T-helper 17 cell (primary cell): Measurements from ENCODE around the gene CFAP61. TPM values are rescaled to one million over a fixed set of nuclear protein-coding genes. Genes with fewer than 3 reads are reported as not detected.

ENCODE experiments used
- ATAC-seq: fragments of 150-1000 bp; cut with Tn5 transposase; 2 replicates; pipeline ENCODE4 v1.10.0; 2021; ENCODE audit warnings: mild to moderate bottlenecking, moderate library complexity
- DNase-seq, 3 donors: peaks; one replicate each; pipeline versions ENCODE4 v3.0.0 to v3.0.0-alpha.2; 2020 to 2021
- H3K9me3 ChIP-seq: one replicate; pipeline ENCODE4 v1.7.0; 2013; ENCODE audit warnings: low read length, mild to moderate bottlenecking; ENCODE audit not compliant: control insufficient read depth, poor library complexity, severe bottlenecking
- H3K27ac Mint-ChIP-seq: one replicate; pipeline ENCODE4 v1.8.0; 2022; ENCODE audit warnings: mild to moderate bottlenecking, moderate library complexity, mixed read lengths
- H3K27me3 Mint-ChIP-seq: one replicate; pipeline ENCODE4 v1.8.0; 2022; ENCODE audit warnings: mixed read lengths
- H3K36me3 Mint-ChIP-seq: one replicate; pipeline ENCODE4 v1.8.0; 2022; ENCODE audit warnings: low read depth, mixed read lengths
- H3K4me1 Mint-ChIP-seq: one replicate; pipeline ENCODE4 v1.8.0; 2022; ENCODE audit warnings: mild to moderate bottlenecking, mixed read lengths
- H3K4me3 Mint-ChIP-seq: one replicate; pipeline ENCODE4 v1.8.0; 2022; ENCODE audit warnings: mild to moderate bottlenecking, moderate library complexity, mixed read lengths
- total RNA-seq, 4 donors: library from RNA in 2 of 4; stranded (reverse) in 2 of 4; gene quantifications; one replicate each; pipeline ENCODE4 v1.2.3 and lab custom pipeline; 2022 to 2026

The CFAP61 gene
- total RNA-seq, 2 donors from 2014 or later = not detected

- Mint-ChIP-seq H3K27ac (no peak overlapping the region), H3K36me3 (no peaks in the 10 kb centered on the region), H3K27me3 (peaks cover 17% of the 10 kb centered on the region), H3K4me1 (no peaks in the 10 kb centered on the region), H3K4me3 (no peak overlapping the region)
- no peaks in the 10 kb centered on the region for H3K9me3 ChIP-seq
- DNase-seq (no peak), ATAC-seq (no peak)
Measured at GRCh38 chr20:20174089-20174835, 121.9 kb downstream of the CFAP61 start.

GRCh38 chr20:20181322-20181721 lies 129.0 kb downstream of the CFAP61 start:
- Mint-ChIP-seq H3K36me3 (no peaks in the 10 kb centered on the region), H3K27ac (no peak overlapping the region), H3K4me3 (no peak overlapping the region), H3K4me1 (no peaks in the 10 kb centered on the region), H3K27me3 (peaks cover 14% of the 10 kb centered on the region)
- no peaks in the 10 kb centered on the region for H3K9me3 ChIP-seq
- DNase-seq (no peak), ATAC-seq (no peak)

GRCh38 chr20:20184149-20184548 lies 131.8 kb downstream of the CFAP61 start:
- Mint-ChIP-seq H3K4me1 (no peaks in the 10 kb centered on the region), H3K27me3 (no peaks in the 10 kb centered on the region), H3K27ac (no peak overlapping the region), H3K36me3 (no peaks in the 10 kb centered on the region), H3K4me3 (no peak overlapping the region)
- ATAC-seq (no peak), DNase-seq (no peak)
- H3K9me3 ChIP-seq = no peaks in the 10 kb centered on the region

- H3K36me3 Mint-ChIP-seq = no peaks in the 10 kb centered on the region
- no peak overlapping the region for H3K27ac Mint-ChIP-seq
- no peak overlapping the region for H3K4me3 Mint-ChIP-seq
- H3K27me3 Mint-ChIP-seq = no peaks in the 10 kb centered on the region
- no peaks in the 10 kb centered on the region for H3K4me1 Mint-ChIP-seq
- DNase-seq (no peak), ATAC-seq (no peak)
- H3K9me3 ChIP-seq = no peaks in the 10 kb centered on the region
Measured at GRCh38 chr20:20184706-20185105, 132.4 kb downstream of the CFAP61 start.

GRCh38 chr20:20188647-20189046 lies 136.3 kb downstream of the CFAP61 start:
- H3K9me3 ChIP-seq = no peaks in the 10 kb centered on the region
- Mint-ChIP-seq H3K4me3 (no peak overlapping the region), H3K27me3 (no peaks in the 10 kb centered on the region), H3K4me1 (peaks cover 3% of the 10 kb centered on the region), H3K27ac (no peak overlapping the region), H3K36me3 (no peaks in the 10 kb centered on the region)
- no peak for ATAC-seq
- DNase-seq = no peak

GRCh38 chr20:20192366-20192765 lies 140.0 kb downstream of the CFAP61 start:
- Mint-ChIP-seq H3K27me3 (peaks cover 25% of the 10 kb centered on the region), H3K4me1 (peaks cover 3% of the 10 kb centered on the region), H3K36me3 (no peaks in the 10 kb centered on the region), H3K4me3 (no peak overlapping the region), H3K27ac (no peak overlapping the region)
- no peak for DNase-seq
- H3K9me3 ChIP-seq = no peaks in the 10 kb centered on the region
- no peak for ATAC-seq

GRCh38 chr20:20195021-20195705 lies 142.8 kb downstream of the CFAP61 start:
- Mint-ChIP-seq H3K4me1 (peaks cover 3% of the 10 kb centered on the region), H3K27ac (no peak overlapping the region), H3K4me3 (no peak overlapping the region), H3K27me3 (peaks cover 40% of the 10 kb centered on the region), H3K36me3 (no peaks in the 10 kb centered on the region)
- ATAC-seq (no peak), DNase-seq (no peak)
- H3K9me3 ChIP-seq = no peaks in the 10 kb centered on the region

GRCh38 chr20:20196610-20197009 lies 144.3 kb downstream of the CFAP61 start:
- Mint-ChIP-seq H3K27ac (no peak overlapping the region), H3K4me3 (no peak overlapping the region), H3K36me3 (no peaks in the 10 kb centered on the region), H3K4me1 (peaks cover 3% of the 10 kb centered on the region), H3K27me3 (peaks cover 48% of the 10 kb centered on the region)
- no peaks in the 10 kb centered on the region for H3K9me3 ChIP-seq
- DNase-seq (no peak), ATAC-seq (no peak)

GRCh38 chr20:20198011-20198410 lies 145.7 kb downstream of the CFAP61 start:
- Mint-ChIP-seq H3K4me3 (no peak overlapping the region), H3K4me1 (no peaks in the 10 kb centered on the region), H3K36me3 (no peaks in the 10 kb centered on the region), H3K27ac (no peak overlapping the region), H3K27me3 (peaks cover 53% of the 10 kb centered on the region)
- ATAC-seq (no peak), DNase-seq (no peak)
- H3K9me3 ChIP-seq = no peaks in the 10 kb centered on the region

- peaks cover 62% of the 10 kb centered on the region for H3K27me3 Mint-ChIP-seq
- no peak overlapping the region for H3K27ac Mint-ChIP-seq
- H3K9me3 ChIP-seq = no peaks in the 10 kb centered on the region
- H3K4me1 Mint-ChIP-seq = no peaks in the 10 kb centered on the region
- ATAC-seq = no peak
- no peak overlapping the region for H3K4me3 Mint-ChIP-seq
- no peaks in the 10 kb centered on the region for H3K36me3 Mint-ChIP-seq
- DNase-seq = no peak
Measured at GRCh38 chr20:20199361-20200160, 147.2 kb downstream of the CFAP61 start.

GRCh38 chr20:20201124-20201523 lies 148.8 kb downstream of the CFAP61 start:
- no peaks in the 10 kb centered on the region for H3K4me1 Mint-ChIP-seq
- H3K9me3 ChIP-seq = no peaks in the 10 kb centered on the region
- no peaks in the 10 kb centered on the region for H3K36me3 Mint-ChIP-seq
- H3K27me3 Mint-ChIP-seq = peaks cover 59% of the 10 kb centered on the region
- no peak for DNase-seq
- ATAC-seq = no peak
- no peak overlapping the region for H3K4me3 Mint-ChIP-seq
- H3K27ac Mint-ChIP-seq = no peak overlapping the region

GRCh38 chr20:20201639-20202038 lies 149.3 kb downstream of the CFAP61 start:
- no peak for ATAC-seq
- peaks cover 58% of the 10 kb centered on the region for H3K27me3 Mint-ChIP-seq
- no peak overlapping the region for H3K4me3 Mint-ChIP-seq
- DNase-seq = no peak
- H3K9me3 ChIP-seq = no peaks in the 10 kb centered on the region
- H3K27ac Mint-ChIP-seq = no peak overlapping the region
- no peaks in the 10 kb centered on the region for H3K4me1 Mint-ChIP-seq
- H3K36me3 Mint-ChIP-seq = no peaks in the 10 kb centered on the region

- Mint-ChIP-seq H3K27me3 (peaks cover 55% of the 10 kb centered on the region), H3K4me1 (no peaks in the 10 kb centered on the region), H3K27ac (no peak overlapping the region), H3K4me3 (no peak overlapping the region), H3K36me3 (no peaks in the 10 kb centered on the region)
- ATAC-seq = no peak
- H3K9me3 ChIP-seq = no peaks in the 10 kb centered on the region
- no peak for DNase-seq
Measured at GRCh38 chr20:20202768-20203167, 150.4 kb downstream of the CFAP61 start.
